HFFc6 (cell line): Measurements from ENCODE around the gene FAM153A. TPM values are rescaled to one million over a fixed set of nuclear protein-coding genes. Genes with fewer than 3 reads are reported as not detected.
"Not testable (repeated sequence)": the region's sequence is repeated elsewhere in the genome, so short reads cannot be mapped to it uniquely, and the experiment has no call there.

Source experiments
- DNase-seq: peaks from one replicate; pipeline ENCODE4 v3.0.0-alpha.2; 2018
- H3K27ac Mint-ChIP-seq: 2 replicates; pipeline ENCODE4 v1.8.0; 2020; ENCODE audit warnings: mild to moderate bottlenecking, mixed read lengths
- H3K27me3 Mint-ChIP-seq: 2 replicates; pipeline ENCODE4 v1.8.0; 2021; ENCODE audit warnings: mild to moderate bottlenecking, moderate library complexity, mixed read lengths; ENCODE audit not compliant: insufficient read depth
- H3K36me3 Mint-ChIP-seq: 2 replicates; pipeline ENCODE4 v1.8.0; 2021; ENCODE audit warnings: low read depth, mixed read lengths
- H3K4me1 Mint-ChIP-seq: 2 replicates; pipeline ENCODE4 v1.8.0; 2020; ENCODE audit warnings: low read depth, mixed read lengths
- H3K4me3 Mint-ChIP-seq: 2 replicates; pipeline ENCODE4 v1.8.0; 2020; ENCODE audit warnings: mild to moderate bottlenecking, moderate library complexity, mixed read lengths
- H3K9me3 Mint-ChIP-seq: 2 replicates; pipeline ENCODE4 v1.8.0; 2020; ENCODE audit warnings: mild to moderate bottlenecking, mixed read lengths
- total RNA-seq, 6 experiments: library from RNA; stranded (reverse); fragmentation: NEBNext Ultra II Directional; extraction: Animal tissue kit (Norgen Biotek cat#: 25700); gene quantifications; 2 replicates in 1 of 6; 3 replicates in 5 of 6; pipeline ENCODE4 v1.2.3, GENCODE V29; 2021

FAM153A gene
- total RNA-seq, 6 experiments from 2014 or later, result not detected

GRCh38 chr5:177793272-177793671, 10.6 kb upstream of the FAM153A start:
- not testable (repeated sequence) for H3K4me3 Mint-ChIP-seq, H3K36me3 Mint-ChIP-seq, H3K27ac Mint-ChIP-seq, H3K27me3 Mint-ChIP-seq, DNase-seq, H3K9me3 Mint-ChIP-seq, H3K4me1 Mint-ChIP-seq

- not testable (repeated sequence) for H3K4me3 Mint-ChIP-seq, DNase-seq, H3K4me1 Mint-ChIP-seq, H3K9me3 Mint-ChIP-seq, H3K27me3 Mint-ChIP-seq, H3K36me3 Mint-ChIP-seq, H3K27ac Mint-ChIP-seq
These were observed 8.9 kb upstream of the FAM153A start for GRCh38 chr5:177791649-177792048.

GRCh38 chr5:177782169-177782568, 530 bp downstream of the FAM153A start:
- not testable (repeated sequence) for H3K27ac Mint-ChIP-seq, H3K36me3 Mint-ChIP-seq, H3K27me3 Mint-ChIP-seq, H3K4me1 Mint-ChIP-seq, DNase-seq, H3K9me3 Mint-ChIP-seq, H3K4me3 Mint-ChIP-seq

GRCh38 chr5:177771206-177771605, 11.5 kb downstream of the FAM153A start:
- DNase-seq, H3K4me3 Mint-ChIP-seq, H3K4me1 Mint-ChIP-seq, H3K27ac Mint-ChIP-seq, H3K36me3 Mint-ChIP-seq, H3K9me3 Mint-ChIP-seq, H3K27me3 Mint-ChIP-seq: not testable (repeated sequence)

- H3K27me3 Mint-ChIP-seq, H3K4me3 Mint-ChIP-seq, DNase-seq, H3K9me3 Mint-ChIP-seq, H3K36me3 Mint-ChIP-seq, H3K27ac Mint-ChIP-seq, H3K4me1 Mint-ChIP-seq: not testable (repeated sequence)
These were observed 12.1 kb downstream of the FAM153A start for GRCh38 chr5:177770646-177771045.

- DNase-seq, H3K9me3 Mint-ChIP-seq, H3K27ac Mint-ChIP-seq, H3K36me3 Mint-ChIP-seq, H3K27me3 Mint-ChIP-seq, H3K4me3 Mint-ChIP-seq, H3K4me1 Mint-ChIP-seq: not testable (repeated sequence)
These were observed 18.8 kb downstream of the FAM153A start for GRCh38 chr5:177763737-177764508.

GRCh38 chr5:177760954-177761353, 21.7 kb downstream of the FAM153A start:
- not testable (repeated sequence) for H3K4me3 Mint-ChIP-seq, H3K9me3 Mint-ChIP-seq, H3K27me3 Mint-ChIP-seq, H3K36me3 Mint-ChIP-seq, DNase-seq, H3K27ac Mint-ChIP-seq, H3K4me1 Mint-ChIP-seq

GRCh38 chr5:177747354-177747753, 35.3 kb downstream of the FAM153A start:
- not testable (repeated sequence) for H3K27ac Mint-ChIP-seq, H3K9me3 Mint-ChIP-seq, H3K4me1 Mint-ChIP-seq, DNase-seq, H3K4me3 Mint-ChIP-seq, H3K27me3 Mint-ChIP-seq, H3K36me3 Mint-ChIP-seq

GRCh38 chr5:177724858-177725257, 57.8 kb downstream of the FAM153A start:
- H3K36me3 Mint-ChIP-seq, H3K27ac Mint-ChIP-seq, H3K27me3 Mint-ChIP-seq, H3K4me1 Mint-ChIP-seq, H3K9me3 Mint-ChIP-seq, H3K4me3 Mint-ChIP-seq, DNase-seq: not testable (repeated sequence)

- not testable (repeated sequence) for H3K36me3 Mint-ChIP-seq, H3K9me3 Mint-ChIP-seq, H3K27ac Mint-ChIP-seq, DNase-seq, H3K27me3 Mint-ChIP-seq, H3K4me3 Mint-ChIP-seq, H3K4me1 Mint-ChIP-seq
These were observed 58.7 kb downstream of the FAM153A start for GRCh38 chr5:177723831-177724485.

GRCh38 chr5:177722829-177723228, 59.9 kb downstream of the FAM153A start:
- H3K4me3 Mint-ChIP-seq, result not testable (repeated sequence)

GRCh38 chr5:177719989-177720388, 62.7 kb downstream of the FAM153A start:
- H3K27ac Mint-ChIP-seq, H3K36me3 Mint-ChIP-seq, H3K4me1 Mint-ChIP-seq, H3K9me3 Mint-ChIP-seq, H3K27me3 Mint-ChIP-seq, DNase-seq, H3K4me3 Mint-ChIP-seq: not testable (repeated sequence)

More at GRCh38 chr5:177722829-177723228, 59.9 kb downstream of the FAM153A start:
- not testable (repeated sequence) for DNase-seq, H3K36me3 Mint-ChIP-seq, H3K27ac Mint-ChIP-seq, H3K4me1 Mint-ChIP-seq, H3K9me3 Mint-ChIP-seq, H3K27me3 Mint-ChIP-seq

- not testable (repeated sequence) for H3K9me3 Mint-ChIP-seq, H3K27me3 Mint-ChIP-seq, H3K27ac Mint-ChIP-seq, H3K4me1 Mint-ChIP-seq, H3K36me3 Mint-ChIP-seq, H3K4me3 Mint-ChIP-seq, DNase-seq
These were observed 67.3 kb downstream of the FAM153A start for GRCh38 chr5:177715423-177715822.

GRCh38 chr5:177696100-177696499, 86.6 kb downstream of the FAM153A start:
- H3K27me3 Mint-ChIP-seq, result peaks cover 11% of the 10 kb centered on the region
- not testable (repeated sequence) for H3K4me3 Mint-ChIP-seq, H3K4me1 Mint-ChIP-seq, DNase-seq, H3K27ac Mint-ChIP-seq, H3K36me3 Mint-ChIP-seq, H3K9me3 Mint-ChIP-seq
